B cell (primary cell): ENCODE data around the gene FCRL3. TPM values are rescaled to one million over a fixed set of nuclear protein-coding genes. Genes with fewer than 3 reads are reported as not detected.
A peak's percentile ranks its signal among the peaks of the same experiment; 100 is the strongest.

ENCODE experiments used
- ATAC-seq: fragments of 200-7000 bp; cut with Tn5 transposase; one replicate; pipeline ENCODE4 v1.10.0; 2021; ENCODE audit warnings: low read depth, mild to moderate bottlenecking, moderate number of reproducible peaks, moderate library complexity
- CTCF ChIA-PET: fragments of 350-600 bp; sonication (Branson Sonifier 250); formaldehyde crosslinking; loops from one replicate; lab custom pipeline; 2021; ENCODE audit warnings: antibody characterized with exemption, inconsistent platforms; lab: Charles Lee
- POLR2A ChIA-PET: fragments of 350-600 bp; sonication (Branson Sonifier 250); formaldehyde crosslinking; loops from one replicate; lab custom pipeline; 2021; ENCODE audit warnings: antibody characterized with exemption; lab: Charles Lee
- DNase-seq: peaks from one replicate; pipeline ENCODE4 v3.0.0; 2013
- H2AFZ ChIP-seq: 2 replicates; pipeline ENCODE4 v1.6.1; 2012; ENCODE audit warnings: mild to moderate bottlenecking, low read depth, low read length; ENCODE audit not compliant: insufficient read depth, poor library complexity, severe bottlenecking
- H3K27ac ChIP-seq, 2 donors: 1 replicate in 1 of 2; 2 replicates in 1 of 2; pipeline ENCODE4 v1.5.1; 2012 to 2013; ENCODE audit warnings: low read length in 2 of 2, mild to moderate bottlenecking in 2 of 2, moderate library complexity in 1 of 2
- H3K27me3 ChIP-seq, 4 experiments: fragments of 200-600 bp in 1 of 4; sonication (generic) in 1 of 4; replicated peaks in 1 of 4; 1 replicate in 2 of 4; 2 replicates in 2 of 4; pipeline versions ENCODE4 v1.6.1 to v1.7.0; 2013 to 2016; ENCODE audit warnings: low read length in 3 of 4, mild to moderate bottlenecking in 2 of 4, mixed read lengths in 1 of 4, moderate library complexity in 1 of 4; ENCODE audit not compliant: insufficient read depth in 4 of 4, control insufficient read depth in 3 of 4; ENCODE audit errors: control extremely low read depth in 1 of 4
- H3K36me3 ChIP-seq, 2 experiments: replicated peaks in 1 of 2; 1 replicate in 1 of 2; 2 replicates in 1 of 2; pipeline versions ENCODE4 v1.6.1 to v1.7.1; 2013; ENCODE audit warnings: low read length in 1 of 2; ENCODE audit not compliant: insufficient read depth in 2 of 2, control insufficient read depth in 1 of 2; ENCODE audit errors: control extremely low read depth in 1 of 2, extremely low read depth in 1 of 2
- H3K4me1 ChIP-seq, 2 donors: fragments of 200-600 bp in 1 of 2; sonication (generic) in 1 of 2; 1 replicate in 1 of 2; 2 replicates in 1 of 2; pipeline versions ENCODE4 v1.5.1 to v1.6.1; 2013 to 2017; ENCODE audit warnings: low read length in 2 of 2; ENCODE audit not compliant: control insufficient read depth in 2 of 2, insufficient read depth in 2 of 2
- H3K4me2 ChIP-seq: replicated peaks from 2 replicates; pipeline ENCODE3; 2012; ENCODE audit warnings: mild to moderate bottlenecking, low read depth, low read length; ENCODE audit not compliant: poor library complexity, severe bottlenecking
- H3K4me3 ChIP-seq, 5 experiments: fragments of 200-600 bp in 1 of 5; sonication (generic) in 1 of 5; 1 replicate in 3 of 5; 2 replicates in 2 of 5; pipeline versions ENCODE4 v1.5.1 to v1.7.0; 2011 to 2016; ENCODE audit warnings: low read length in 4 of 5, mild to moderate bottlenecking in 4 of 5, low read depth in 2 of 5, control low read depth in 1 of 5, moderate library complexity in 1 of 5; ENCODE audit not compliant: insufficient read depth in 1 of 5; ENCODE audit errors: control extremely low read depth in 1 of 5, extremely low read depth in 1 of 5
- H3K79me2 ChIP-seq: fragments of 200-600 bp; sonication (generic); one replicate; pipeline ENCODE4 v1.6.0; 2016; ENCODE audit warnings: low read length; ENCODE audit not compliant: control insufficient read depth, insufficient read depth
- H3K9ac ChIP-seq: fragments of 200-600 bp; sonication (generic); 2 replicates; pipeline ENCODE4 v1.6.1; 2017; ENCODE audit warnings: mild to moderate bottlenecking, low read length, moderate library complexity
- H3K9me3 ChIP-seq, 3 donors: one replicate each; pipeline versions ENCODE4 v1.6.1 to v1.7.1; 2013; ENCODE audit warnings: low read length in 2 of 3; ENCODE audit not compliant: control insufficient read depth in 2 of 3, insufficient read depth in 1 of 3; ENCODE audit errors: control extremely low read depth in 1 of 3
- H4K20me1 ChIP-seq: 2 replicates; pipeline ENCODE4 v1.6.0; 2012; ENCODE audit warnings: mild to moderate bottlenecking, low read length; ENCODE audit not compliant: insufficient read depth, control insufficient read depth, poor library complexity, severe bottlenecking
- H3K27ac Mint-ChIP-seq: one replicate; pipeline ENCODE4 v1.8.0; 2021; ENCODE audit warnings: mixed read lengths
- H3K27me3 Mint-ChIP-seq: one replicate; pipeline ENCODE4 v1.8.0; 2021; ENCODE audit warnings: mixed read lengths
- H3K4me1 Mint-ChIP-seq: one replicate; pipeline ENCODE4 v1.8.0; 2021; ENCODE audit warnings: mixed read lengths
- H3K4me3 Mint-ChIP-seq: one replicate; pipeline ENCODE4 v1.8.0; 2021; ENCODE audit warnings: mixed read lengths
- H3K9me3 Mint-ChIP-seq: one replicate; pipeline ENCODE4 v1.8.0; 2022; ENCODE audit warnings: mixed read lengths; ENCODE audit not compliant: insufficient read depth
- CTCF ChIP-seq: fragments of 200-600 bp; IDR thresholded peaks from one replicate; pipeline ENCODE4 v1.8.0; 2022; ENCODE audit warnings: antibody characterized with exemption, mild to moderate bottlenecking
- EZH2 ChIP-seq: IDR thresholded peaks from 2 replicates; pipeline ENCODE4 v1.6.1; 2012; ENCODE audit warnings: borderline replicate concordance, low read depth, mild to moderate bottlenecking, moderate library complexity, low read length; ENCODE audit not compliant: insufficient read depth, poor library complexity, severe bottlenecking
- WGBS: methylation state at CpG from one replicate; pipeline ENCODE4 v1.1.5; 2013; ENCODE audit warnings: missing lambda C conversion rate; ENCODE audit not compliant: insufficient coverage; 5-methylcytosine and 5-hydroxymethylcytosine counted together
- intact Hi-C: fragments of 100-400 bp; cut with micrococcal nuclease; formaldehyde crosslinking; loops from one replicate; pipeline ENCODE4 v1.10.0; 2022
- polyA plus RNA-seq: library from polyadenylated mRNA; depleted of rRNA; stranded (reverse); fragments of >200 nt; gene quantifications from 2 replicates; pipeline ENCODE4 v1.2.3, GENCODE V29; 2012
- total RNA-seq, 2 donors: library from RNA; stranded (reverse); fragments of 120-200 nt in 1 of 2; gene quantifications; 1 replicate in 1 of 2; 2 replicates in 1 of 2; pipeline versions ENCODE4 v1.2.3 to v1.2.4, GENCODE V29; 2013 to 2022

FCRL3 gene
- total and polyA plus RNA-seq, 2 donors (not counting 1 experiment from before 2014, with no cell fraction given): 115 to 220 TPM

DNA sequence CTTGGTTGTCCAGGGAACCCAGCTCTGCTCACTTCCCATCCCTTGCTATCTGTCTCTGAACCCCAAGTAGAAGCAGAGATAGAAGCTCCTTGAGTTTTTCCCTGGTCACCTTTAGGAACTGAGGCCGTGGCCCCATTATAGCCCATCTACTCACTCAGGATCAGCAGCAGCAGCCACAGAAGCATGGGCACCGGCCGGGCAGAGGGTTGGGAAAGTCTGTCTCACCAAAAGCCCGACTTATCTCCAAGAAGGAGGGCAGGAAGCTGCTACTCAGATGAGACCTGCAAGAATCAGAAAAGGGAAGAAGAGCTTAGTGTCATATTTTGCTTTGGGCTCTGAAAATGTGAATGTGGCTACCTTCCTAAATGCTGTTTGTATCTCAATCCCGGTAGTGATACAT lies 264 bp downstream of the FCRL3 start:
- Histone ChIP-seq H3K4me3 (peak overlapping the region; percentile 13 to 73 (median 62)), H3K4me2 (peak overlapping the region; percentile 73), H3K9ac (peak overlapping the region; percentile 73), H3K79me2 (peaks cover 57% of the 10 kb centered on the region), H3K36me3 (peaks cover 0 to 8% of the 10 kb centered on the region in 2 experiments), H3K4me1 (peaks cover 87 to 94% of the 10 kb centered on the region in 2 donors), H3K9me3 (no peaks in the 10 kb centered on the region), H3K27ac (peak overlapping the region; percentile 75 to 86), H3K27me3 (no peaks in the 10 kb centered on the region), H4K20me1 (no peaks in the 10 kb centered on the region), H2AFZ (peak overlapping the region; percentile 23)
- POLR2A ChIA-PET: interaction anchor here (1.2 to 2.2 kb wide), 3 partner anchors 24 to 106 kb away, joined by 3 to 9 read pairs (median 4); no protein-coding TSS in a partner anchor
- H3K4me3 Mint-ChIP-seq: peak overlapping the region; percentile 90
- no peaks in the 10 kb centered on the region for H3K27me3 Mint-ChIP-seq
- TF ChIP-seq EZH2 (no peak), CTCF (no peak)
- H3K9me3 Mint-ChIP-seq: no peaks in the 10 kb centered on the region
- H3K4me1 Mint-ChIP-seq: peaks cover 94% of the 10 kb centered on the region
- WGBS: no CpG with 5 or more reads among the region's 5 CpGs
- peak; percentile 25 for ATAC-seq
- CTCF ChIA-PET: interaction anchor here (0.6 to 2.6 kb wide), 14 partner anchors 9 to 329 kb away, joined by 3 to 31 read pairs (median 3); partner anchors contain the start of gene FCRL2
- intact Hi-C loops: no loop called here
- DNase-seq: peak; percentile 55
- H3K27ac Mint-ChIP-seq: peak overlapping the region; percentile 86
